ENCODE results near the gene NRXN2. TPM values are rescaled to one million over a fixed set of nuclear protein-coding genes. Genes with fewer than 3 reads are reported as not detected.
A peak's percentile ranks its signal among the peaks of the same experiment; 100 is the strongest.

The NRXN2 gene
- total RNA-seq, 1 donor from 2014 or later, result 16.3 TPM

DNA sequence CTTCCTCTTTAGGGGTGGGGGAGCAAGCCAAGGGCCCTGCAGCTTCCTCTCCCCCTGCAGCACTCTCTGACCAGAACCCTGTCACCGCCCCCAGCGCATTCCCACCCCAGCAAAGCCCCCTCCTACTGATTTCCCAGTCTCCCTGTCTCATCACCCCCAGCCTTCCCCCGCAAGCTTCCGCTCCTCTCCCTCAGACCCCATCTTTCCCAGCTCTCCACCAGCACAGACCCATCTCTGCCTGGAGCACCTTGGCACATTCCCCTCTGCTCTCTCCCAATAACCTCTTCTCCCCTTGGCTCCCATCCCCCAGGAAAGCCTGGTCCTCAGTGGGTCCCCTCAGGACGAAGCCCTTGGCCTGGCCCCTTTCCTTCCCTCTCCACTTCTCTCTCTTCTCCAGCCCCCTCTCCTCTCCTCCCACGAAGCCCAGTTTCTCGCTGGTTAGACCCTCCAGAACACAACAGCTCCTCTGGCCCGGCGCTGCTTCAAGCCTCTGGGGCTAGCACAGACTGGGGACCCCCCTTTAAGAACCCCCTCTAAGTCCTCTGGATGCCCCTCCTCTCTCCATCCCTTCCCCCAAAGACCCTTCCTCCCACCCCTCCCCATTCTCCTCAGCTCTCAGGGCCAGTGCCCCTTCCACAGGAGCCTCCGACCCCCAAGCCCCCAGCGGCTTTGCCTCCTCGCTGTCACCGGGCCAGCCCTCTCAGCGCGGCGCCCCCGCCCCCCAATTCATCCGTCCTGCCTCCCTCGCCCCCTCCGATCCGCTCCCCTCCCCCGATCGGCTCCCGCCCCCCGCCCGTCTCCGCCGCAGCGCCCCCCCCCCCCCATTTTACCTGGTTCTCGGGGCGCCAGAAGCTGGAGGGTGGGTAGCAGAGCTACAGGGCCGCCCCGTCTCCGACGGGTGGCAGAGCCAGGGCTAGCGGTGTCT, 594 bp downstream of the NRXN2 start:
- DNase-seq (ENCODE audit: low read depth), result no peak

GRCh38 chr11:64721359-64721699, 1.7 kb downstream of the NRXN2 start:
- DNase-seq (ENCODE audit: low read depth), result no peak

DNA sequence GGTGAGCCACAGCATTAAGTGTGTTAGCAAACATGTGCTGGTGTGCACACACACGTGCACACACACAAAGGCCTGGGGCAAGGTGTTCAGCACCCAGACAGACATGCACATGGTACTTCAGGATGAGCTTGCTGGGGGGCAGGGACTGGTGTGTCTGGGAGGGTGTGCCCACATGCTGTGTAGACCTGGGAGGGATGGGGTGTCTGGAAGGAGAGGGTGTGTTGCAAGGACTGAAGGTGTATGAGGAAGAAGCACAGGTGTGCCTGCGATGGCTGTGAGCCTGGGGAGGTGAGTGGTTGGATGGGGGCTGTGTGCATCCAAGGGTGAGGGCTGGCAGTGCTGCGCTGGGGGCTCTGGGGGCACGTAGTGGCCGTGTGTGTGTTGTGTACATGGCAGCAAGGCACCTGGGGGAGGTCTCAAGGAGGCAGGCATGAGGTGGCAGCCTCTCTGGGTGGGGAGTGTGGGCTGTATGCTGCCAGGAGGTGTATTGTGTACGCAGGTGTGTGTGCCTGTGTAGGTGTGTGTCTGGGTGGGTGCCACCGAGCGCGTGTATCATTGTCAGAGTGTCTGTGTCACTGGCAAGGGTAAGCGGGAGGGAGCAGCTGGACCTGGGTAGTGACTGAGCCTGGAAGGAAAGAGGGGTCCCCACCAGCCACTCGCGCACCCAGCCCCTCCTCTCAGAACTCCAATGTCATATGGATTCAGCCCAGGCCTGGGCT, 2.2 kb downstream of the NRXN2 start:
- DNase-seq (ENCODE audit: low read depth), result no peak

- no peak for DNase-seq (ENCODE audit: low read depth)
These were observed 2.8 kb downstream of the NRXN2 start for GRCh38 chr11:64720167-64720566.

- DNase-seq (ENCODE audit: low read depth), result no peak
These were observed 3.6 kb downstream of the NRXN2 start for GRCh38 chr11:64719406-64719805.

DNA sequence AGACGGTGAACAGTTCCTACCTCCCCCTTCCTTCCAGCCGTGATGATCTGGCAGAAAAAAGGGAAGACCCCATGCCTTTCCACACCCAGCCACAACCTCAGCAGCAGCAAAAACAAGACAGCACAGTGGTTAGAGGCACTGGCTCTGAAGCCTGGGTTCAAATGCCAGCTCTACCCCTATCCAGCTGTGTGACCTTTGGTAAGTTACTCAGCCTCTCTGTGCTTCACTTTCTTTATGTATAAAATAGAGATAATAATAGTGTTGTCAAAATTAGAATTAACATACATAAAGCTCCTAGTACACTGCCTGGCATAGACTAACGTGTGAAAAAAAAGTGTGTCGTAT, 4.2 kb downstream of the NRXN2 start:
- DNase-seq (ENCODE audit: low read depth), result no peak

GRCh38 chr11:64718084-64718779, 4.8 kb downstream of the NRXN2 start:
- DNase-seq (ENCODE audit: low read depth), result no peak

- DNase-seq (ENCODE audit: low read depth), result no peak
These were observed 5.8 kb downstream of the NRXN2 start for GRCh38 chr11:64717268-64717578.

GRCh38 chr11:64716473-64717267, 6.3 kb downstream of the NRXN2 start:
- no peak for DNase-seq (ENCODE audit: low read depth)

GRCh38 chr11:64715756-64716472, 7.1 kb downstream of the NRXN2 start:
- DNase-seq (ENCODE audit: low read depth), result no peak

DNA sequence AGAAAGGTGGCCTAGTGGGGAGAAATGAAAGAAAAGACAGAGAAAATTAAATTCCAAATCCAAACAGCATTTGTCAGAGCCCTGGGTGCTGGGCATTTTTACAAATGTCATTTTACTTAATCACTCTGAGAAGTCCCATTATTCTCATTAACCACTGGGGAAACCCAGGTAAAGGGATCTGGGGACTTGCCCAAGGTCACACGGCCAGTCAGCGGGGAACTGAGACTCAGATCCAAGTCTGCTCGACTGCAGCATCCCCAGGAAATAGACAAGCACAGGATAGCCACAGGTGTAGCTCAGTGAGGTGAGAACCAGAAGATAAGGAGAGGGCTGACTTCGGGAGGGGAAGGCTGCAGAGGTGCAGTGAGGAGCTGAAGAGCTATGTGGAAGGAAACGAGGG, 7.9 kb downstream of the NRXN2 start:
- DNase-seq (ENCODE audit: low read depth), result no peak

DNA sequence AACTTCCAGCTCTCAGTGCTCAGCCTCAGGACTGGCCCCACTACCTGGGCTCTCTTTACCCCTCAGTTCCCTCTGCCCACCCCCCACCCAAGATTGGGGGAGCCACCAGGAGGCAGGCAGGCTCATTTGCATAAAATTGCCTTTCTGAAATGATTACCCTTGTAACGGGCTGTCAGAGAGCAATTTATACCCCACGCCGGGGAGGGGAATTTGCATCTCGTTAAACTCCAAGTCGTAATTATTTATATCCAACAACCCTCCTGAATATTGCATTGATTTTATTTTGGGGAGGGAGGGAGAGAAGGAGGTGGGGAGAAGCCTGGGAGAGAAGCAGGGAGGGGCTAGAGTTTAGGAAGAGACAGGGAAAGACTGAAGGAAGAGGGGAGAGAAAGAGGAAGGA, 8.3 kb downstream of the NRXN2 start:
- no peak for DNase-seq (ENCODE audit: low read depth)

GRCh38 chr11:64713781-64714363, 9.1 kb downstream of the NRXN2 start:
- no peak for DNase-seq (ENCODE audit: low read depth)

GRCh38 chr11:64713016-64713707, 9.8 kb downstream of the NRXN2 start:
- DNase-seq (ENCODE audit: low read depth), result no peak

DNA sequence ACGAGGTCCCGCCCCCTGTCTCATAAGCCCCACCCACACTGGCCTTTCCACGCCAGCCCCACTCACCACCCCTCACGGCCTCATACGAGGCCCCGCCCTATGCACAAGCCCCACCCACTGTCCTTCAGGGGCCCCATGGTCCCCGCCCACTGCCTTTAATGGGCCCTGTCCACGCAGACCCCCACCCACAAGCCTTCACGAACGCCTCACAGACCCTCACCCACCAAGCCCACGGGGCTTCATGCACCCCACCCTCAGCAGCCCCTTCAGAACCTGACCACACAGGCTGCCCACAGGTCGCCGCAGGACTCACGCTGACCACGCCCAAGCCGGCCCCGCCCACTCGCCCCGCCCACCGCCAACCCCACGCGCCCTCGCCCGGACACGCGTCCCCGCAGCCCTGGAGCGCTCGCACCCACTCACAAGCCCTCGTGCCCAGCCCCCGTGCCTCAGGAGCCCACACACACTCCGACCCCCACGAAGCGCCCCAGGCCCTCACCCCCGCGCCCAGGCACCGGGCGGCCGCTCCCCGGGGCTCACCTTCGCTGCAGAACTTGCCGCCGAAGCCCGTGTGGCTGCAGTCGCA, 10.5 kb downstream of the NRXN2 start:
- no peak for DNase-seq (ENCODE audit: low read depth)

DNA sequence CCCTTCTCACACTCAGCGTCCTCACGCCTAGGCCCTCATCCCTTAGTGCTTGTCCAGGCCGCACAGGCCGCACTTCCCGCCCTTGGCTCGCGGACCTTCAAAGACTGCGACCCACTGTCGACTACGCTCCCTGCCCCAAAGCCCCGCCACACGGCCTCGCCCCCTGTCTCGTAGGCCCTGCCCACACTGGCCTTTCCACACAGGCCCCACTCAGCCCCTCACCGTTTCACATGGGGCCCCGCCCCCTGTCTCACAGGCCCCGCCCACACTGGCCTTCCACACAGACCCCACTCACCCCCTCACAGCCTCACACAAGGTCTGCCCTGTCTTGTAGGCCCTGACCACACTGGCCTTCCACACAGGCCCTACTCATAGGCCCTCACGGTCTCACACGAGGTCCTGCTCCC, 11.0 kb downstream of the NRXN2 start:
- DNase-seq (ENCODE audit: low read depth), result no peak

DNA sequence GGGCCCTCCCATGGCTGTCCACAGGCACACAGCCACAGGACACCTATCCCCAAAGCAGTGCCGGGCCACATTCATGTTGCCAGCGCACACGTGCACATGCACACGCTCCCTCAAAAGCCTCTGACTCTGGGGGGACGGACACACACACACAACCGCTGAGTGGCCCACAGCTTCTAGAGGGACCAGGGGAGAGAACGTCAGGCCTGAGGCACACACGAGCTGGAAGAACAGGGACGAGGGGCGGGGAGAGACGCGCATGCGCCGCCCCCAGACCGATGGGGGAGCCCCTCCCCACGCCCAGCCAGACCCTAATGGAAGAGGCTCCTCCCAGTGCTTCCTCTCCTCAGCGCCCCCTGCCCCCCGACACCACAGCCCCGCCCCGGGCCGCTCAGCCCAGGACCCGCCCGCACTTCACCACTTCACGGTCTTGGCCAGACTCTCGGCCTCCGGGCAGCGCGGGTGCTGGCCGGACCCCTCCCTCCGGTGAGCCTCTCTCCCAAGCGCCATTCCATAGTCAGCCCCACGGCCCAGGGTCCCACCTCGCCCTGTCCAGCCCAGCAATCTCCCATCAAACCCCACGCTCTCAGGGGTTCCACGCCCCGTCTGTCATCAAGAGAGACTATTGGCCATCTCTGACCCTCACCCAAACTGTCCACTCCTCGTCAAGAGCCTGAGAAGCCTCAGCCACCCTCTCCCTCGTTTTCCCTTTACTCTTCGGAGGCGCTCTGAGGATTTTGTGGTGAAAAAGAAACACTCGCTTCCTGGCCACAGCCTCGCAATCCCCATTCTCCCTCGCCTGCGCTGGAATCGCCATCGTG, 11.7 kb downstream of the NRXN2 start:
- DNase-seq (ENCODE audit: low read depth), result no peak

DNA sequence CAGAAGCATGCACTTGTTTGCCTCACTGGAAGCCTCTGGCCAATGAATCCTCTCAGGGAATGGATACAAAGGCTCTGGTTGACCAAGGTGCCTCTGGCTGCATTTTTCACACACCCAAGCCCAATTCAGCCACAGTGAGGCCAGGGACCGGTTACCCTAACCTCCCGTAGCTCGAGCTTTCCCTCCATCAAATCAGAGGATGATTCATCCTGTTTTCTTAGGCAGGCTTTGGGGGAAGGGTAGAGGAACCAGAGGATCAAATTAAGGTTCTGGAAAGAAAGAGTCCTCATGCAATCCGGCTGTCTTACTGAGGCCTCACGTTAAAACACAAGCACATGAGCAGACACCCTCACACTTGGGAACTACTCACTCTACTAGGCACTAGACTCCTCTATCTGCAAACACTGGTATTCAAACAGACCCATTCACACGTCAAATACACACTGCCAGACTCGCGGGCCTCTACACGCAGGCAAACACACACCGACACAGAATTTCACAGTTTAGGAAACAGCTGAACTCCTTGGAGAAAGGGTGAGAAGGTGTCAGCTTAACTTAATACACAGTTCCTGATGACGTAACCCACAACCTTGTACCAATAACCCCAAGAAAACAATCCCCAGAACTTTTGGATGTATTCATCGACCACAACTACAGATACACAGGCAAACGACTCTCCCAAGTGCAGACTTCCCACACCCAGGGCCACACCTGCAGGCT, 12.4 kb downstream of the NRXN2 start:
- DNase-seq (ENCODE audit: low read depth), result peak; percentile 34

Measured in myocyte (in vitro differentiated cells).